Lower leg skin (tissue), 4 donors: ENCODE measurements around the gene ANP32B. TPM values are rescaled to one million over a fixed set of nuclear protein-coding genes. Genes with fewer than 3 reads are reported as not detected.
"Not testable (repeated sequence)": the region's sequence is repeated elsewhere in the genome, so short reads cannot be mapped to it uniquely, and the experiment has no call there.

Experiments used
- DNase-seq, 2 donors: peaks; one replicate each; pipeline ENCODE4 v3.0.0-alpha.2; 2019; ENCODE audit warnings: low spot score in 2 of 2
- H3K4me3 ChIP-seq: fragments of 200-600 bp; sonication (generic); 2 replicates; pipeline ENCODE4 v1.5.1; 2017; ENCODE audit warnings: mild to moderate bottlenecking, low read depth; ENCODE audit not compliant: poor library complexity, severe bottlenecking
- POLR2A ChIP-seq, 2 donors: fragments of 450-650 bp; IDR thresholded peaks; one replicate each; pipeline ENCODE4 v1.6.1; 2016 to 2017; ENCODE audit warnings: antibody characterized with exemption in 2 of 2, mild to moderate bottlenecking in 1 of 2, moderate library complexity in 1 of 2
- WGBS, 2 donors: methylation state at CpG; one replicate each; pipeline ENCODE4 v1.1.5; 2018; 5-methylcytosine and 5-hydroxymethylcytosine counted together
- intact Hi-C: fragments of 100-400 bp; cut with DNase I; formaldehyde crosslinking; loops from one replicate; pipeline ENCODE4 v1.15.0; 2023; ENCODE audit warnings: low total_unique reads
- total RNA-seq, 4 donors: library from RNA; depleted of rRNA; stranded (reverse); fragments of >200 nt; gene quantifications; one replicate each; pipeline ENCODE4 v1.1.0, GENCODE V29; 2016
- TF ChIP-seq, protein P1 (sequence below), 3 donors: fragments of 450-650 bp; IDR thresholded peaks; one replicate each; pipeline ENCODE4 v1.5.1; 2016; ENCODE audit warnings: antibody characterized with exemption in 3 of 3, mild to moderate bottlenecking in 3 of 3, moderate library complexity in 2 of 3

Gene ANP32B
- total RNA-seq, 4 donors from 2014 or later, result 27.4 to 56.3 (median 39.0) TPM

DNA sequence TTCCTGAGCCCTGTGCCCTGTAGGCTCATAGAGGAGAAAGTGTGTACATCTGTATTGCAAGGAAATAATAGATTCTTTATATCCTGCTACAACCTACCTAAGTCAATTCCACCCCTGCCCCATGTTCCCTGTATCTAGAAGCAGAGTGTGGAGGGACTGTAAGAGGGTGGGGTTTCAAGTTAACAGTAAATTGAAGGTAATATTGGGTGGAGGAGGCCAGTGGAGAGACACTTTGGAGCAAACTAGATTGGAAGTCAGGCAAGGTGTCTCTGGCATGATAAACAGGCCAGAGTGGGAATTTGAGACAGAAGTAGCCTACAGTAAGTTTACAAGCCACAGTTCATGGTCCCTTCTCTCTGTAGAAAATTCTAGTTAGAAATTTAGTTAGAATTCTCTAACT, 42.9 kb upstream of the ANP32B start:
- intact Hi-C loops, result no loop called here
- no peak overlapping the region for H3K4me3 ChIP-seq
- no peak for DNase-seq
- TF ChIP-seq POLR2A (IDR thresholded peaks at IDR 0.05), result no peak
- TF ChIP-seq, protein P1, sequence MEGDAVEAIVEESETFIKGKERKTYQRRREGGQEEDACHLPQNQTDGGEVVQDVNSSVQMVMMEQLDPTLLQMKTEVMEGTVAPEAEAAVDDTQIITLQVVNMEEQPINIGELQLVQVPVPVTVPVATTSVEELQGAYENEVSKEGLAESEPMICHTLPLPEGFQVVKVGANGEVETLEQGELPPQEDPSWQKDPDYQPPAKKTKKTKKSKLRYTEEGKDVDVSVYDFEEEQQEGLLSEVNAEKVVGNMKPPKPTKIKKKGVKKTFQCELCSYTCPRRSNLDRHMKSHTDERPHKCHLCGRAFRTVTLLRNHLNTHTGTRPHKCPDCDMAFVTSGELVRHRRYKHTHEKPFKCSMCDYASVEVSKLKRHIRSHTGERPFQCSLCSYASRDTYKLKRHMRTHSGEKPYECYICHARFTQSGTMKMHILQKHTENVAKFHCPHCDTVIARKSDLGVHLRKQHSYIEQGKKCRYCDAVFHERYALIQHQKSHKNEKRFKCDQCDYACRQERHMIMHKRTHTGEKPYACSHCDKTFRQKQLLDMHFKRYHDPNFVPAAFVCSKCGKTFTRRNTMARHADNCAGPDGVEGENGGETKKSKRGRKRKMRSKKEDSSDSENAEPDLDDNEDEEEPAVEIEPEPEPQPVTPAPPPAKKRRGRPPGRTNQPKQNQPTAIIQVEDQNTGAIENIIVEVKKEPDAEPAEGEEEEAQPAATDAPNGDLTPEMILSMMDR (IDR thresholded peaks at IDR 0.05), result no peak

DNA sequence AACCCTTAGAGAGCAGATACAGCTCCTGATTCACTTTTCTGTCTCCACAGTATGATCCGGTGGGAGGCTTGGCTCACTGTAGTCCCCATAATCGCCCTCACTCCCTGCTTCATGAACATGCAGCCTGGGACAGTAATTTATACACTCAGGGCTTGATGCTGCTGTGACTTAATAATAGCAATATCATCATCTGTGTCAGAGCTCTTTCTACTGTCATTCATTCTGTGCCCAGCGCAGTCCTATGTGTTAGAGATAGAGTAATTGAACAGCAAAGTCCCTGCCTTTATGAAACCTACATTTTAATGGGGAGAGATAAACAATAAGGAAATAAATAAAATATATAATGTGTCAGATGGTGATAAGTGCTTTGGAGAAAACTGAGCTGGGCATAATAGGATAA, 42.4 kb upstream of the ANP32B start:
- 72 to 83% methylated on average over 3 of the region's 3 CpGs for WGBS, 2 donors
- no peak for TF ChIP-seq POLR2A (IDR thresholded peaks at IDR 0.05)
- TF ChIP-seq, protein P1 (IDR thresholded peaks at IDR 0.05), result no peak
- DNase-seq, result no peak
- H3K4me3 ChIP-seq, result no peak overlapping the region
- intact Hi-C loops, result no loop called here

GRCh38 chr9:97941323-97941722, 41.8 kb upstream of the ANP32B start:
- intact Hi-C loops, result no loop called here
- no peak for TF ChIP-seq POLR2A (IDR thresholded peaks at IDR 0.05)
- TF ChIP-seq, protein P1 (IDR thresholded peaks at IDR 0.05), result no peak
- no peak overlapping the region for H3K4me3 ChIP-seq
- WGBS, 2 donors, result 94 to 97% methylated on average over 1 of the region's 1 CpG
- DNase-seq, result no peak

DNA sequence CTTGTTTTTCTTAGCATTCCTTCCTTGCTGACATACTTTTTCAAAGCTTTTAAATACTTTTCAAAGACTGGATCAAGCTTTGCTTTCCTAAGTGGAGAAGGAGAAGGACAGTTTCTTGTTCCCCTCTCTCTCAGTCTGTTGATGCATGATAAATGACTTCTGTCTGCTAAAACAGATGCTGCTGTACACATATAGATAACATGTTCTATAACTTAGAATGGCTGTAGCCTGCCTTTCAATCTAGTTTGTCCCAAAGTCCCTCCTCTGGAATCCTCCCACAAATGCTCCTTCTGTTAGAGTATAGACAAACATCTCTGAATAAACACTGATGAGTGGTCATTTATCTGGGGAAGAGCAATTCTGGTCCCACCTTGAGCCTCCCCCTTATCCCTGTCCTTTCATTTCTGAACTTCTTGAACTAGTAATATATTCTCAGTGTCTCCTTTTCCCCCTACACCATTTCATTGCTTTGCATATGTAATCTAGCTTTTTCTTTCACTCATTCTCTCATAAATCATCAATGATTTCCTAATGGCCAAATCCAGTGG, 39.8 kb upstream of the ANP32B start:
- no peak for TF ChIP-seq POLR2A (IDR thresholded peaks at IDR 0.05)
- TF ChIP-seq, protein P1 (IDR thresholded peaks at IDR 0.05), result no peak
- H3K4me3 ChIP-seq, result no peak overlapping the region
- DNase-seq, result no peak
- intact Hi-C loops, result no loop called here

- no peak for DNase-seq
- TF ChIP-seq, protein P1 (IDR thresholded peaks at IDR 0.05), result no peak
- no peak for TF ChIP-seq POLR2A (IDR thresholded peaks at IDR 0.05)
- WGBS, 2 donors, result 83 to 84% methylated on average over 3 of the region's 3 CpGs
- H3K4me3 ChIP-seq, result no peak overlapping the region
- intact Hi-C loops, result no loop called here
Observed at GRCh38 chr9:97944612-97945011, 38.5 kb upstream of the ANP32B start.

DNA sequence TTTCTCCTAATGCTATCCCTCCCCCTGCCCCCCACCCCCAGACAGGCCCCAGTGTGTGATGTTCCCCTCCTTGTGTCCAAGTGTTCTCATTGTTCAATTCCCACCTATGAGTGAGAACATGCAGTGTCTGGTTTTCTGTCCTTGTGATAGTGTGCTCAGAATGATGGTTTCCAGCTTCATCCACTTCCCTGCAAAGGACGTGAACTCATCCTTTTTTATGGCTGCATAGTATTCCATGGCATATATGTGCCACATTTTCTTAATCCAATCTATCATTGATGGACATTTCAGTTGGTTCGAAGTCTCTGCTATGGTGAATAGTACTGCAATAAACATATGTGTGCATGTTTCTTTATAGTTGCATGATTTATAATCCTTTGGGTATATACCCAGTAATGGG, 37.7 kb upstream of the ANP32B start:
- DNase-seq, H3K4me3 ChIP-seq, intact Hi-C loops: not testable (repeated sequence)
- WGBS, 2 donors, result 86 to 88% methylated on average over 2 of the region's 2 CpGs

DNA sequence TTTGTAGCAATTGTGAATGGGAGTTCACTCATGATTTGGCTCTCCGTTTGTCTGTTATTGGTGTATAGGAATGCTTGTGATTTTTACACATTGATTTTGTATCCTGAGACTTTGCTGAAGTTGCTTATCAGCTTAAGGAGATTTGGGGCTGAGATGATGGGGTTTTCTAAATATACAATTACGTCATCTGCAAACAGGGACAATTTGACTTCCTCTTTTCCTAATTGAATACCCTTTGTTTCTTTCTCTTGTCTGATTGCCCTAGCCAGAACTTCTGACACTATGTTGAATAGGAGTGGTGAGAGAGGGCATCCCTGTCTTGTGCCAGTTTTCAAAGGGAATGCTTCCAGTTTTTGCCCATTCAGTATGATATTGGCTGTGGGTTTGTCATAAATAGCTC, 36.0 kb upstream of the ANP32B start:
- H3K4me3 ChIP-seq, DNase-seq, intact Hi-C loops: not testable (repeated sequence)
- 64 to 76% methylated on average over 2 of the region's 2 CpGs for WGBS, 2 donors

GRCh38 chr9:97950873-97951272, 32.3 kb upstream of the ANP32B start:
- DNase-seq, H3K4me3 ChIP-seq, intact Hi-C loops: not testable (repeated sequence)
- WGBS, 2 donors, result 86 to 90% methylated on average over 4 to 5 of the region's 5 CpGs
